ENCODE data around the gene PELI3.

The PELI3 gene

DNA sequence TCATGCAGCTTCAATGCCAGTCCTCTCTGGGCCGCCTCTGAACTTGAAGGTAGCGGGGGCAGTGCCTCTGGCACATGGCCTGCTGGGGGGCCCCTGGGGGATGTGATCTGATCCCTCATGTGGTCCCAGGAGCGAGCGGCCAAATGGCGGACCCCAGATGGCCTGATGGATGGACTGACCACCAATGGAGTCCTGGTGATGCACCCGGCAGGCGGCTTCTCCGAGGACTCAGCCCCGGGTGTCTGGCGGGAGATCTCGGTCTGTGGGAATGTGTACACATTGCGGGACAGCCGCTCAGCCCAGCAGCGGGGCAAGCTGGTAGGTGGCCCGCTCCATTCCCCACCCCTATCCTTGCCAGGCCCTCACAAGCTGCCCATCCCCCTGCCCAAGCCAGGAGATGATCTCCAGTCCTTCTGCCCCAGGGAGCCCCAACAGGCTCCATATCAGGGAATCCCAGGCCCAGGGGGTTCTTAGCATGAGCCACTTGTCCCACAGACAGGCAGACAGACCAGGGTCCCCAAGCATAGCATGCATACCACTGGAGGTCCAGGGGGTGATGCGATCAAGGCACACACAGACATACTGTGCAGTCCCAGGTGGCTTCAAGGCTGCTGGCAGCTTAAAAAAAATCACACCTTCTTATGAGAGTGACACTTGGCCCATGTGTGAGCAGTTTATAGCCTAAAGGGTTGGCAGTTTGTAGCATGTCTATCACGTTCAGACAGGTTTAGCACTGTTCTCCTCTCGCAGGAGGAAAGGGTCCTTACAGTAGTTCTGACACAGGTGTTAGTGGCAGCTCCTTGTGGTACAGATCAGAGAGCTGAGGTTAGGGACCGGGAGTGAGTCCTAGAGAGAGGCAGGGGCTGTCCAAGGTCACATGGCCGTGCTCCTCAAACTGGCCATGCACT lies 7.2 kb downstream of the PELI3 start:
- Histone ChIP-seq H2AFZ (ENCODE audit: low read depth, low read length) (no peak overlapping the region), H3K27me3 (ENCODE audit: insufficient read depth, low read length, poor library complexity) (no peaks in the 10 kb centered on the region), H3K4me1 (ENCODE audit: insufficient read depth, low read length) (peaks cover 3% of the 10 kb centered on the region), H3K9me3 (ENCODE audit: insufficient read depth, low read length, severe bottlenecking) (no peaks in the 10 kb centered on the region), H3K36me3 (ENCODE audit: insufficient read depth, low read length) (no peaks in the 10 kb centered on the region; the same call in 1 of the 2 replicates), H3K27ac (ENCODE audit: low read length) (no peak overlapping the region), H3K4me3 (ENCODE audit: low read depth in 1 of 2, low read length in 2 of 2) (no peak overlapping the region), H3K79me2 (ENCODE audit: insufficient read depth, low read length) (no peaks in the 10 kb centered on the region), H3K4me2 (ENCODE audit: insufficient read depth, low read length) (no peak overlapping the region), H4K20me1 (ENCODE audit: insufficient read depth, low read length) (no peaks in the 10 kb centered on the region), H3K9ac (ENCODE audit: low read depth, low read length) (no peak overlapping the region)
- no peak for TF ChIP-seq EZH2 (IDR thresholded peaks at IDR 0.05; ENCODE audit: borderline replicate concordance, low read depth, low read length, severe bottlenecking)
- TF ChIP-seq, protein P1, sequence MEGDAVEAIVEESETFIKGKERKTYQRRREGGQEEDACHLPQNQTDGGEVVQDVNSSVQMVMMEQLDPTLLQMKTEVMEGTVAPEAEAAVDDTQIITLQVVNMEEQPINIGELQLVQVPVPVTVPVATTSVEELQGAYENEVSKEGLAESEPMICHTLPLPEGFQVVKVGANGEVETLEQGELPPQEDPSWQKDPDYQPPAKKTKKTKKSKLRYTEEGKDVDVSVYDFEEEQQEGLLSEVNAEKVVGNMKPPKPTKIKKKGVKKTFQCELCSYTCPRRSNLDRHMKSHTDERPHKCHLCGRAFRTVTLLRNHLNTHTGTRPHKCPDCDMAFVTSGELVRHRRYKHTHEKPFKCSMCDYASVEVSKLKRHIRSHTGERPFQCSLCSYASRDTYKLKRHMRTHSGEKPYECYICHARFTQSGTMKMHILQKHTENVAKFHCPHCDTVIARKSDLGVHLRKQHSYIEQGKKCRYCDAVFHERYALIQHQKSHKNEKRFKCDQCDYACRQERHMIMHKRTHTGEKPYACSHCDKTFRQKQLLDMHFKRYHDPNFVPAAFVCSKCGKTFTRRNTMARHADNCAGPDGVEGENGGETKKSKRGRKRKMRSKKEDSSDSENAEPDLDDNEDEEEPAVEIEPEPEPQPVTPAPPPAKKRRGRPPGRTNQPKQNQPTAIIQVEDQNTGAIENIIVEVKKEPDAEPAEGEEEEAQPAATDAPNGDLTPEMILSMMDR (IDR thresholded peaks at IDR 0.05; ENCODE audit: borderline replicate concordance, extremely low read depth, low read length, poor library complexity, severe bottlenecking): no peak
- ATAC-seq (ENCODE audit: insufficient read depth, low read depth) (no peak), DNase-seq (no peak)

DNA sequence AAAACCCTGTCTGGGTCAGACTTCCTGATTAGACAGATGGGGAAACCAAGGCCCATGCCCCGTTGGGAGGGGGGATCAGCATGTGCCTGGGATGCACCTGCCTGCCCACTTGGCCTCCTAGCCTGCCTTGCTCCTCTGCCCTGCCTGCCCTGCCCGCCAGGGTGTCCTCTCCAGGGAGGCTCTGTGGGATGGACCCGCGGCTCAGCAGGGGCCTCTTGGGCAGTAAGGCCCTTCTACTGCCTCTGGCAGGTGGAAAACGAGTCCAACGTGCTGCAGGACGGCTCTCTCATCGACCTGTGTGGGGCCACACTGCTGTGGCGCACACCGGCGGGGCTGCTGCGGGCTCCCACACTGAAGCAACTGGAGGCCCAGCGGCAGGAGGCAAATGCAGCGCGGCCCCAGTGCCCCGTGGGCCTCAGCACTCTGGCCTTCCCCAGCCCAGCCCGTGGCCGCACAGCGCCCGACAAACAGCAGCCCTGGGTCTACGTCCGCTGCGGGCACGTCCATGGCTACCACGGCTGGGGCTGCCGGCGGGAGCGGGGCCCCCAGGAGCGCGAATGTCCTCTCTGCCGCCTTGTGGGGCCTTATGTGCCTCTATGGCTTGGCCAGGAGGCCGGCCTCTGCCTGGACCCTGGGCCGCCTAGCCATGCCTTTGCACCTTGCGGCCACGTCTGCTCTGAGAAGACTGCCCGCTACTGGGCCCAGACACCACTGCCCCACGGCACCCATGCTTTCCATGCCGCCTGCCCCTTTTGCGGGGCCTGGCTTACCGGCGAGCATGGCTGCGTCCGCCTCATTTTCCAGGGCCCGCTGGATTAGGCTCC lies 8.9 kb downstream of the PELI3 start:
- Histone ChIP-seq H3K4me3 (ENCODE audit: low read depth in 1 of 2, low read length in 2 of 2) (no peak overlapping the region), H3K4me1 (ENCODE audit: insufficient read depth, low read length) (peaks cover 13% of the 10 kb centered on the region), H2AFZ (ENCODE audit: low read depth, low read length) (no peak overlapping the region), H3K4me2 (ENCODE audit: insufficient read depth, low read length) (no peak overlapping the region), H3K27ac (ENCODE audit: low read length) (no peak overlapping the region), H3K27me3 (ENCODE audit: insufficient read depth, low read length, poor library complexity) (no peaks in the 10 kb centered on the region), H3K9ac (ENCODE audit: low read depth, low read length) (no peak overlapping the region), H3K9me3 (ENCODE audit: insufficient read depth, low read length, severe bottlenecking) (no peaks in the 10 kb centered on the region), H3K79me2 (ENCODE audit: insufficient read depth, low read length) (peaks cover 13% of the 10 kb centered on the region), H4K20me1 (ENCODE audit: insufficient read depth, low read length) (no peaks in the 10 kb centered on the region), H3K36me3 (ENCODE audit: insufficient read depth, low read length) (no peaks in the 10 kb centered on the region; the same call in 1 of the 2 replicates)
- DNase-seq (no peak), ATAC-seq (ENCODE audit: insufficient read depth, low read depth) (no peak)
- no peak for TF ChIP-seq EZH2 (IDR thresholded peaks at IDR 0.05; ENCODE audit: borderline replicate concordance, low read depth, low read length, severe bottlenecking)
- TF ChIP-seq, protein P1 (IDR thresholded peaks at IDR 0.05; ENCODE audit: borderline replicate concordance, extremely low read depth, low read length, poor library complexity, severe bottlenecking): no peak

DNA sequence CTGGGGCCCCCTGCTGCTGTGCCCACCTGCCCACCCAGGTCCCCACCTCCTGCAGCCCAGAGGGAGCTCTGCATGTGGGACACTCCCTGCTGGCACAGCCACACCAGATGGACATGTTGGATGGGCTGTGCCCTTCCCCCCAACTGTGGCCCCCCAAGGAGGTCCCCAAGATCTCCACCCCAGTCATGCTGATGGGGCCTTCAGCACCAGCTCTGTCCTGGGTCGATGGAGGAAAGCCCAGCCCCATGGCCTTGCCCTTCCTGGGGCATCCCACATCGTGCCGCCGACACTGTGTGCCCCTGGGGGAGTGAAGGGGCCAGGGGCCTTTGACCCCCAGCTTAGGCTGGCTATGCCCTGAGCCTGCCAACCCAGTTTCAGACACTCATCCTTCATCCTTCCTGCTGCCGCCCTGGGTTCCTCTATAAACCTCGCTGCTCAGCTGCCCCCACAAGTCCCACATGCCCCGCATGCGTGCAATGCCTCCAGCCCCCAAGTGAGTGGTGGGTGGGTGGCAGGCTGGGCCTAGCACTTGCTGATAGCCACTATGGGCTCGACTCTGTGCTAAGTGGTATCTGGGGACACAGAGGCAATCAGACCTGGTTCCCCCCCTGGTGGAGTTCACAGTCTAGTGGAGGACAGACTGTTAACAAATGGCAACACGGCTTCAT lies 9.6 kb downstream of the PELI3 start:
- H3K4me3 ChIP-seq (ENCODE audit: low read depth in 1 of 2, low read length in 2 of 2): no peak overlapping the region
- H3K79me2 ChIP-seq (ENCODE audit: insufficient read depth, low read length): peaks cover 18% of the 10 kb centered on the region
- TF ChIP-seq, protein P1 (IDR thresholded peaks at IDR 0.05; ENCODE audit: borderline replicate concordance, extremely low read depth, low read length, poor library complexity, severe bottlenecking): no peak
- no peak for TF ChIP-seq EZH2 (IDR thresholded peaks at IDR 0.05; ENCODE audit: borderline replicate concordance, low read depth, low read length, severe bottlenecking)

More for the DNA sequence above, 9.6 kb downstream of the PELI3 start:
- H3K27me3 ChIP-seq (ENCODE audit: insufficient read depth, low read length, poor library complexity): no peaks in the 10 kb centered on the region
- no peak overlapping the region for H3K27ac ChIP-seq (ENCODE audit: low read length)
- peaks cover 21% of the 10 kb centered on the region for H3K4me1 ChIP-seq (ENCODE audit: insufficient read depth, low read length)
- ATAC-seq (ENCODE audit: insufficient read depth, low read depth) (no peak), DNase-seq (no peak)
- no peaks in the 10 kb centered on the region for H3K9me3 ChIP-seq (ENCODE audit: insufficient read depth, low read length, severe bottlenecking)
- no peak overlapping the region for H3K9ac ChIP-seq (ENCODE audit: low read depth, low read length)
- H2AFZ ChIP-seq (ENCODE audit: low read depth, low read length): no peak overlapping the region
- no peaks in the 10 kb centered on the region; the same call in 1 of the 2 replicates for H3K36me3 ChIP-seq (ENCODE audit: insufficient read depth, low read length)
- no peak overlapping the region for H3K4me2 ChIP-seq (ENCODE audit: insufficient read depth, low read length)
- H4K20me1 ChIP-seq (ENCODE audit: insufficient read depth, low read length): no peaks in the 10 kb centered on the region

Data from DND-41 (cell line).